AG09319 (cell line): ENCODE measurements around the gene HK1.

Experiments
- DNase-seq: peaks from one replicate; pipeline ENCODE4 v3.0.0-alpha.2; 2010; ENCODE audit warnings: low read depth; ENCODE audit errors: extremely low read depth
- CTCF ChIP-seq: IDR thresholded peaks from 2 replicates; pipeline ENCODE4 v1.5.1; 2011; ENCODE audit warnings: low read depth, mild to moderate bottlenecking, inconsistent platforms, low read length, moderate library complexity

The HK1 gene

GRCh38 chr10:69389827-69390490 is 111.7 kb downstream of the HK1 start:
- no peak for TF ChIP-seq CTCF
- no peak for DNase-seq

GRCh38 chr10:69391158-69391557 is 112.9 kb downstream of the HK1 start:
- DNase-seq, result no peak
- TF ChIP-seq CTCF, result no peak

GRCh38 chr10:69392481-69393000 is 114.2 kb downstream of the HK1 start:
- no peak for DNase-seq
- peak; percentile 97 for TF ChIP-seq CTCF

GRCh38 chr10:69394020-69394419 is 115.7 kb downstream of the HK1 start:
- DNase-seq, result no peak
- TF ChIP-seq CTCF, result no peak

GRCh38 chr10:69397972-69398371 is 119.7 kb downstream of the HK1 start:
- DNase-seq, result peak; percentile 85

GRCh38 chr10:69398466-69398865 is 120.2 kb downstream of the HK1 start:
- DNase-seq, result no peak
- TF ChIP-seq CTCF, result no peak

More at GRCh38 chr10:69397972-69398371, 119.7 kb downstream of the HK1 start:
- TF ChIP-seq CTCF, result no peak

GRCh38 chr10:69400936-69401335 is 122.6 kb downstream of the HK1 start:
- no peak for DNase-seq
- TF ChIP-seq CTCF, result no peak
